Hepatocyte (in vitro differentiated cells): Measurements from ENCODE around the gene SNX20. TPM values are rescaled to one million over a fixed set of nuclear protein-coding genes. Genes with fewer than 3 reads are reported as not detected.

Experiments used
- DNase-seq: peaks from one replicate; pipeline ENCODE4 v3.0.0-alpha.2; 2016; ENCODE audit warnings: low spot score
- H2AFZ ChIP-seq: fragments of 200-600 bp; sonication (generic); 2 replicates; pipeline ENCODE4 v1.6.0; 2016; ENCODE audit warnings: antibody characterized with exemption, mild to moderate bottlenecking
- H3K27ac ChIP-seq: fragments of 200-600 bp; sonication (generic); 2 replicates; pipeline ENCODE4 v1.5.1; 2016; ENCODE audit warnings: mild to moderate bottlenecking
- H3K27me3 ChIP-seq: fragments of 200-600 bp; sonication (generic); 2 replicates; pipeline ENCODE4 v1.6.1; 2016
- H3K36me3 ChIP-seq: fragments of 200-600 bp; sonication (generic); replicated peaks from 2 replicates; pipeline ENCODE4 v1.5.1; 2016; ENCODE audit warnings: low read depth; ENCODE audit not compliant: insufficient read depth
- H3K4me1 ChIP-seq: fragments of 200-600 bp; sonication (generic); 2 replicates; pipeline ENCODE4 v1.5.1; 2016; ENCODE audit warnings: mild to moderate bottlenecking, moderate library complexity; ENCODE audit not compliant: insufficient read depth
- H3K4me2 ChIP-seq: fragments of 200-600 bp; sonication (generic); 2 replicates; pipeline ENCODE4 v1.6.0; 2016
- H3K4me3 ChIP-seq: fragments of 200-600 bp; sonication (generic); 2 replicates; pipeline ENCODE4 v1.5.1; 2016; ENCODE audit warnings: mild to moderate bottlenecking
- H3K79me2 ChIP-seq: fragments of 200-600 bp; sonication (generic); 2 replicates; pipeline ENCODE4 v1.6.0; 2017; ENCODE audit warnings: mild to moderate bottlenecking
- H3K9me2 ChIP-seq: fragments of 200-600 bp; sonication (generic); replicated peaks from 2 replicates; pipeline ENCODE4 v1.6.0; 2017; ENCODE audit warnings: mild to moderate bottlenecking; ENCODE audit not compliant: insufficient read depth
- H3K9me3 ChIP-seq: fragments of 200-600 bp; sonication (generic); 2 replicates; pipeline ENCODE4 v1.5.1; 2016; ENCODE audit warnings: low read depth, mild to moderate bottlenecking
- H4K20me1 ChIP-seq: fragments of 200-600 bp; sonication (generic); 2 replicates; pipeline ENCODE4 v1.6.0; 2016; ENCODE audit warnings: mild to moderate bottlenecking; ENCODE audit not compliant: insufficient read depth, poor library complexity, severe bottlenecking
- EZH2 ChIP-seq: fragments of 200-600 bp; sonication (generic); IDR thresholded peaks from 2 replicates; pipeline ENCODE4 v1.6.1; 2016; ENCODE audit warnings: antibody characterized with exemption, mild to moderate bottlenecking, borderline replicate concordance
- EZH2phosphoT487 ChIP-seq: fragments of 200-600 bp; sonication (generic); IDR thresholded peaks from one replicate; pipeline ENCODE4 v1.6.1; 2018; ENCODE audit warnings: antibody characterized with exemption, mild to moderate bottlenecking, low read depth, moderate library complexity; ENCODE audit not compliant: unreplicated experiment, severe bottlenecking
- WGBS: methylation state at CpG from one replicate; pipeline ENCODE4 v1.1.6; 2016; ENCODE audit warnings: low lambda C conversion rate; ENCODE audit errors: missing lambda C conversion rate; 5-methylcytosine and 5-hydroxymethylcytosine counted together
- polyA plus RNA-seq: library from polyadenylated mRNA; unstranded; fragments of >200 nt; fragmentation: Nextera tagmentation; extraction: Ambion mirVana; gene quantifications from 2 replicates; pipeline ENCODE4 v1.2.1, GENCODE V29; 2016
- total RNA-seq: library from RNA; depleted of rRNA; stranded (reverse); fragments of >200 nt; gene quantifications from 2 replicates; pipeline ENCODE4 v1.2.3, GENCODE V29; 2014
- TF ChIP-seq, protein P1 (sequence below): fragments of 200-600 bp; sonication (generic); IDR thresholded peaks from 2 replicates; pipeline ENCODE4 v1.5.1; 2016; ENCODE audit warnings: antibody characterized with exemption, mild to moderate bottlenecking; ENCODE audit not compliant: poor library complexity

Gene SNX20
- total and polyA plus RNA-seq, 2 experiments from 2014 or later = not detected

DNA sequence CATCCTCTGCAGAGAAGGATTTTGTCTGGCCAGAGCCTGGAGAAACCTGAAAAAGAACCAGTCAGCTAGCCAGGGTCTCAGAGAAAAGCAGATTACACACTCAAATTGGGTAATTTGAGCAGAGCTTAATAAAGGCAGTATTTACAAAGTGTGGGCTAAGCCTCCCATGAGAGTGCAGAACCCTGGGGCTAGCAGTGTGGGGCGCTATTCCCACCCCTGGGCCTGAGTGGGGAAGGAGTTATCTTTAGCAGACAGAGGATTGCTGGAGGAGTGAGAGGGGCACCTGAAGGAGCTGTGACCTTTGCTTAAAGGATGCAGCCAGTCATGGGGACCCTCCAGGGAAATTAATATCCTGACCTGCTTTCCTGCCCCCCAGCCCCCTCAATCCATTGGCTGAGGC is 46.2 kb downstream of the SNX20 start:
- DNase-seq = no peak
- Histone ChIP-seq H3K9me2 (no peaks in the 10 kb centered on the region), H3K4me2 (no peak overlapping the region), H3K4me3 (no peak overlapping the region), H3K4me1 (peaks cover 3% of the 10 kb centered on the region), H4K20me1 (no peaks in the 10 kb centered on the region), H3K9me3 (no peaks in the 10 kb centered on the region), H3K36me3 (no peaks in the 10 kb centered on the region), H3K27ac (no peak overlapping the region), H3K27me3 (no peaks in the 10 kb centered on the region), H2AFZ (no peak overlapping the region), H3K79me2 (no peaks in the 10 kb centered on the region)
- WGBS = 94% methylated on average over 1 of the region's 1 CpG
- no peak for TF ChIP-seq EZH2phosphoT487
- TF ChIP-seq, protein P1, sequence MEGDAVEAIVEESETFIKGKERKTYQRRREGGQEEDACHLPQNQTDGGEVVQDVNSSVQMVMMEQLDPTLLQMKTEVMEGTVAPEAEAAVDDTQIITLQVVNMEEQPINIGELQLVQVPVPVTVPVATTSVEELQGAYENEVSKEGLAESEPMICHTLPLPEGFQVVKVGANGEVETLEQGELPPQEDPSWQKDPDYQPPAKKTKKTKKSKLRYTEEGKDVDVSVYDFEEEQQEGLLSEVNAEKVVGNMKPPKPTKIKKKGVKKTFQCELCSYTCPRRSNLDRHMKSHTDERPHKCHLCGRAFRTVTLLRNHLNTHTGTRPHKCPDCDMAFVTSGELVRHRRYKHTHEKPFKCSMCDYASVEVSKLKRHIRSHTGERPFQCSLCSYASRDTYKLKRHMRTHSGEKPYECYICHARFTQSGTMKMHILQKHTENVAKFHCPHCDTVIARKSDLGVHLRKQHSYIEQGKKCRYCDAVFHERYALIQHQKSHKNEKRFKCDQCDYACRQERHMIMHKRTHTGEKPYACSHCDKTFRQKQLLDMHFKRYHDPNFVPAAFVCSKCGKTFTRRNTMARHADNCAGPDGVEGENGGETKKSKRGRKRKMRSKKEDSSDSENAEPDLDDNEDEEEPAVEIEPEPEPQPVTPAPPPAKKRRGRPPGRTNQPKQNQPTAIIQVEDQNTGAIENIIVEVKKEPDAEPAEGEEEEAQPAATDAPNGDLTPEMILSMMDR = no peak
- no peak for TF ChIP-seq EZH2

DNA sequence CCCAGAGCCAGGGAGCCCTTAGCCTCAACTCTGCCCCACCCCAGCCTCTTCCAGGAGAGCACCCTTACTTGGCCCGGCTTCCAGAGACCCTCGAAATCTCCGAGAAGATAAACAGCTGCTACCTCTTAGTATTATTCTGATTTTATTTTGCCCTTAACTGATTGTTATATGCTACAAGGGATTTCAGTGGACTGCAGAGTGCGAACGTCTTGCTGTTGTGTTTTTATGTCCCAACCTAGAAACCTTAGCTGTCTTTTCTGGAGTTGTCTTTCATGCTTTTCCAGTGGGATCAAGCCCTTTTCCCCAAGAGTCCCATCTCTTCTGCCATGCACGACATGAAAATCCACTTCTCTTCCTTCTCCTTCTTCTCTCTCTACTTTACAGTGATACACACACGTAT is 47.0 kb downstream of the SNX20 start:
- H3K4me1 ChIP-seq = peaks cover 3% of the 10 kb centered on the region
- H3K9me2 ChIP-seq = no peaks in the 10 kb centered on the region
- H3K27me3 ChIP-seq = no peaks in the 10 kb centered on the region
- TF ChIP-seq EZH2phosphoT487 (no peak), EZH2 (no peak)
- TF ChIP-seq, protein P1 = no peak
- no peak overlapping the region for H3K4me3 ChIP-seq
- H3K4me2 ChIP-seq = no peak overlapping the region
- no peaks in the 10 kb centered on the region for H3K9me3 ChIP-seq
- no peaks in the 10 kb centered on the region for H4K20me1 ChIP-seq
- no peak overlapping the region for H2AFZ ChIP-seq
- no peaks in the 10 kb centered on the region for H3K36me3 ChIP-seq
- no peak overlapping the region for H3K27ac ChIP-seq
- 98% methylated on average over 7 of the region's 7 CpGs for WGBS
- DNase-seq = no peak
- no peaks in the 10 kb centered on the region for H3K79me2 ChIP-seq

DNA sequence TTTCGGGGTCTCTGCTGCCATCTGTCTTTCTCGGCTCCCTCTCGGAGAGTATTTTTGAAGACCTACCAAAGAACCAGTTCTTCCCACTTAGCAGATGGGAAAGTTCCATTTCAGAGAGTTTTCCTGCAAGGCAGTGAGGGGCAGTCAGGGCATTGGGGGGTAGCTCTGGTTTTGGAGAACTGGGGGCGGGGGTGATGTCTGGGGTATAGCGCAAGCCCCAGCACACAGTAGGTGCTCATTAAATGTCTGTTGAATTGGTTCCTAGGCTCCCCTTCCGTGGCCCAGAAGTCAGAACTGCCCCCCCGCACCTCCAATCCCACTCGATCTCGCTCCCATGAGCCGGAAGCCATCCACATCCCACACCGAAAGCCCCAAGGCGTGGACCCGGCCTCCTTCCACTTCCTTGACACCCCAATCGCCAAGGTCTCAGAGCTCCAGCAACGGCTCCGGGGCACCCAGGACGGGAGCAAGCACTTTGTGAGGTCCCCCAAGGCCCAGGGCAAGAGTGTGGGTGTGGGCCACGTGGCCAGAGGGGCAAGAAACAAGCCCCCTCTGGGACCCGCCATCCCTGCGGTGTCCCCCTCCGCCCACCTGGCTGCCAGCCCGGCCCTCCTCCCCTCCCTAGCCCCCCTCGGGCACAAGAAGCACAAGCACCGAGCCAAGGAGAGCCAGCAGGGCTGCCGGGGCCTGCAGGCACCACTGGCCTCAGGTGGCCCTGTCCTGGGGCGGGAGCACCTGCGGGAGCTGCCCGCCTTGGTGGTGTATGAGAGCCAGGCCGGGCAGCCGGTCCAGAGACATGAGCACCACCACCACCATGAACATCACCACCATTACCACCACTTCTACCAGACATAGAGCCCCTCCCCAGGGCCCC is 47.9 kb downstream of the SNX20 start:
- Histone ChIP-seq H4K20me1 (no peaks in the 10 kb centered on the region), H3K4me2 (no peak overlapping the region), H3K27me3 (no peaks in the 10 kb centered on the region), H3K9me3 (no peaks in the 10 kb centered on the region), H3K79me2 (no peaks in the 10 kb centered on the region), H2AFZ (no peak overlapping the region), H3K9me2 (no peaks in the 10 kb centered on the region), H3K4me3 (no peak overlapping the region), H3K27ac (no peak overlapping the region), H3K4me1 (peaks cover 3% of the 10 kb centered on the region), H3K36me3 (no peaks in the 10 kb centered on the region)
- WGBS = 97% methylated on average over 22 of the region's 30 CpGs
- TF ChIP-seq, protein P1 = no peak
- TF ChIP-seq EZH2phosphoT487 (no peak), EZH2 (no peak)
- no peak for DNase-seq
